Pancreas (tissue), 10 donors: Measurements from ENCODE around the gene SRPK2. TPM values are rescaled to one million over a fixed set of nuclear protein-coding genes. Genes with fewer than 3 reads are reported as not detected.
A peak's percentile ranks its signal among the peaks of the same experiment; 100 is the strongest.

ENCODE experiments used
- ATAC-seq, 4 donors: fragments of 200-7000 bp; cut with Tn5 transposase; one replicate each; pipeline versions ENCODE4 v1.8.0 to v1.9.1; 2020; ENCODE audit warnings: mild to moderate bottlenecking in 4 of 4, moderate library complexity in 4 of 4
- DNase-seq, 6 donors: peaks; one replicate each; pipeline ENCODE4 v3.0.0-alpha.2; 2020
- FAIRE-seq: peaks from 2 replicates; lab custom pipeline; 2012; peaks lifted over from hg19 to GRCh38; lab: Jason Lieb, UNC
- H3K27ac ChIP-seq, 4 donors: fragments of 200-600 bp; sonication (generic); 1 replicate in 3 of 4; 2 replicates in 1 of 4; pipeline versions ENCODE4 v1.5.0 to v1.8.0; 2020
- H3K27me3 ChIP-seq, 4 donors: fragments of 200-600 bp; one replicate each; pipeline ENCODE4 v1.8.0; 2021
- H3K36me3 ChIP-seq, 3 donors: fragments of 200-600 bp; sonication (generic) in 1 of 3; one replicate each; pipeline versions ENCODE4 v1.5.0 to v1.8.0; 2020 to 2021
- H3K4me1 ChIP-seq, 3 donors: fragments of 200-600 bp; one replicate each; pipeline ENCODE4 v1.8.0; 2021
- H3K4me3 ChIP-seq, 4 donors: fragments of 200-600 bp; sonication (generic) in 2 of 4; one replicate each; pipeline versions ENCODE4 v1.5.0 to v1.8.0; 2020 to 2021
- H3K9me3 ChIP-seq, 4 donors: fragments of 200-600 bp; one replicate each; pipeline ENCODE4 v1.8.0; 2021
- WGBS, 2 donors: extraction: QIAGEN DNeasy Blood & Tissue Kit; methylation state at CpG; one replicate each; pipeline ENCODE4 v1.1.7; 2013; 5-methylcytosine and 5-hydroxymethylcytosine counted together
- intact Hi-C, 3 donors: fragments of 100-400 bp; cut with DNase I; formaldehyde crosslinking; loops; one replicate each; pipeline versions ENCODE4 v1.11.1 to v1.14.2; 2022
- polyA plus RNA-seq, 2 donors: library from polyadenylated mRNA; stranded (reverse); fragments of 200-250 nt; gene quantifications; one replicate each; pipeline ENCODE4 v1.2.3, GENCODE V29; 2013
- total RNA-seq, 6 donors: library from RNA; stranded (reverse); fragmentation: NEBNext Ultra II Directional in 4 of 6; extraction: Animal tissue kit (Norgen Biotek cat#: 25700) in 4 of 6; gene quantifications; one replicate each; pipeline versions ENCODE4 v1.2.1 to v1.2.4, GENCODE V29; 2021 to 2023
- TF ChIP-seq, protein P1 (sequence below), 4 donors: fragments of 200-600 bp; sonication (generic) in 3 of 4; IDR thresholded peaks; one replicate each; pipeline versions ENCODE4 v1.5.0 to v1.8.0; 2021; ENCODE audit warnings: antibody characterized with exemption in 4 of 4
- donor health status: healthy with polysubstance abuse.
- donor health status: DM: no; HTN: no; CAD: no; lungs with moderate emphysema.
- donor health status: DM: no; HTN: no; CAD: no.
- donor health status: control.
- donor health status: control.
- donor health status: Bipolar disorder and iron deficiency.
- donor health status: DM: yes; HTN: yes; CAD: no.
- donor health status: DM: no; HTN: no; CAD: no.
- donor health status: DM: no; HTN: no; CAD: no.
- donor health status: DM: yes; HTN: yes; CAD: no.

The SRPK2 gene
- total and polyA plus RNA-seq, 8 donors: 6.5 to 27.4 (median 16.4) TPM

- WGBS, 2 donors: 79 to 83% methylated on average over 6 of the region's 6 CpGs
- TF ChIP-seq, protein P1, sequence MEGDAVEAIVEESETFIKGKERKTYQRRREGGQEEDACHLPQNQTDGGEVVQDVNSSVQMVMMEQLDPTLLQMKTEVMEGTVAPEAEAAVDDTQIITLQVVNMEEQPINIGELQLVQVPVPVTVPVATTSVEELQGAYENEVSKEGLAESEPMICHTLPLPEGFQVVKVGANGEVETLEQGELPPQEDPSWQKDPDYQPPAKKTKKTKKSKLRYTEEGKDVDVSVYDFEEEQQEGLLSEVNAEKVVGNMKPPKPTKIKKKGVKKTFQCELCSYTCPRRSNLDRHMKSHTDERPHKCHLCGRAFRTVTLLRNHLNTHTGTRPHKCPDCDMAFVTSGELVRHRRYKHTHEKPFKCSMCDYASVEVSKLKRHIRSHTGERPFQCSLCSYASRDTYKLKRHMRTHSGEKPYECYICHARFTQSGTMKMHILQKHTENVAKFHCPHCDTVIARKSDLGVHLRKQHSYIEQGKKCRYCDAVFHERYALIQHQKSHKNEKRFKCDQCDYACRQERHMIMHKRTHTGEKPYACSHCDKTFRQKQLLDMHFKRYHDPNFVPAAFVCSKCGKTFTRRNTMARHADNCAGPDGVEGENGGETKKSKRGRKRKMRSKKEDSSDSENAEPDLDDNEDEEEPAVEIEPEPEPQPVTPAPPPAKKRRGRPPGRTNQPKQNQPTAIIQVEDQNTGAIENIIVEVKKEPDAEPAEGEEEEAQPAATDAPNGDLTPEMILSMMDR (IDR thresholded peaks at IDR 0.05): no peak
- ATAC-seq (no peak), DNase-seq (no peak), FAIRE-seq (no peak)
- H3K36me3 ChIP-seq: peaks cover 0 to 56% (median 19%) of the 10 kb centered on the region in 3 donors
- intact Hi-C loops: no loop called here
- no peaks in the 10 kb centered on the region for H3K9me3 ChIP-seq
- no peak overlapping the region for H3K4me3 ChIP-seq
- no peaks in the 10 kb centered on the region for H3K4me1 ChIP-seq
- no peak overlapping the region for H3K27ac ChIP-seq
- no peaks in the 10 kb centered on the region for H3K27me3 ChIP-seq
Measured at GRCh38 chr7:105087981-105088380, 300.7 kb downstream of the SRPK2 start.

DNA sequence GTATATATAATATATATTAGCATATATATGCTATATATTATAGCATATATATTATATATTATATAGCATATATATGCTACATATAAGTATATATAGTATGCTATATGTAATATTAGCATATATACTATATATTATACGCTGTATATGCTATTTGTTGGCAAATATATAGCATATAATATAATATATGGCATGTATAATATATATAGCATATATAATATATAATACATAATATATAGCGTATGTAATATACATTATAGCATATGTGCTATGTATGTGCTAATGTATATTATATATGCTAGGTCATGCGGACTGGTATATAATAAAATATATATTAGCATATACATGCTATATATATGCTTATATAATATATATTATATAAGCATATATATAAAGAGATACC lies 301.9 kb downstream of the SRPK2 start:
- ATAC-seq (no peak), FAIRE-seq (peak; percentile 81), DNase-seq (no peak)
- Histone ChIP-seq H3K27ac (no peak overlapping the region), H3K9me3 (no peaks in the 10 kb centered on the region), H3K27me3 (no peaks in the 10 kb centered on the region), H3K4me1 (no peaks in the 10 kb centered on the region), H3K36me3 (peaks cover 3 to 50% (median 13%) of the 10 kb centered on the region in 3 donors), H3K4me3 (no peak overlapping the region)
- WGBS, 2 donors: 96 to 97% methylated on average over 3 of the region's 3 CpGs
- TF ChIP-seq, protein P1 (IDR thresholded peaks at IDR 0.05): no peak
- intact Hi-C loops: no loop called here

DNA sequence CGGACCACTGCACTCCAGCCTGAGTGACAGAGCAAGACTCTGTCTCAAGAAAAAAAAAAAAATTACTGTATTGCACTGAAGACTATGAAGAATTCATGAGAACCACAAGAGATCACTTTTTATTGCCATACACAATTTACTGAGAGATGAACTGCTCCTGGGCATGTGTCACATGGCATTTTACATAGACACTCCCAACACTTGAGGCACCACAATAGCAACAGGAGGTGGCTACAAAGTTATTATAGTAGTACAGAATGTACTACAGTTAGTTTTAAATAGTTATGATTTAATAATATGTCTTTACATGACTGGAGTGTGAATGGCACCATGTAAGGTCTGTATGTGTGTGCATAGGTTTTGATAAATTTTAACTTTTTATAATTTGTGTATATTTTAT lies 304.1 kb downstream of the SRPK2 start:
- no peak for FAIRE-seq
- TF ChIP-seq, protein P1 (IDR thresholded peaks at IDR 0.05): no peak
- H3K4me3 ChIP-seq: no peak overlapping the region
- H3K9me3 ChIP-seq: no peaks in the 10 kb centered on the region
- 100% methylated on average over 1 of the region's 1 CpG for WGBS, 2 donors
- H3K4me1 ChIP-seq: no peaks in the 10 kb centered on the region
- H3K27me3 ChIP-seq: no peaks in the 10 kb centered on the region
- ATAC-seq: no peak
- no peak for DNase-seq
- intact Hi-C loops: no loop called here
- H3K36me3 ChIP-seq: peaks cover 7 to 54% (median 13%) of the 10 kb centered on the region in 3 donors
- H3K27ac ChIP-seq: no peak overlapping the region

GRCh38 chr7:105079348-105079747 lies 309.4 kb downstream of the SRPK2 start:
- ATAC-seq: peak in 2 of 4 donors; percentile 24 to 45
- FAIRE-seq: no peak
- no peak for DNase-seq
- TF ChIP-seq, protein P1 (IDR thresholded peaks at IDR 0.05): no peak
- Histone ChIP-seq H3K36me3 (peaks cover 7 to 74% (median 12%) of the 10 kb centered on the region in 3 donors), H3K27ac (no peak overlapping the region), H3K4me3 (no peak overlapping the region), H3K4me1 (peaks cover 0 to 5% (median 2%) of the 10 kb centered on the region in 3 donors), H3K9me3 (no peaks in the 10 kb centered on the region), H3K27me3 (no peaks in the 10 kb centered on the region)
- intact Hi-C loops: no loop called here
- WGBS, 2 donors: 94 to 97% methylated on average over 6 of the region's 6 CpGs

DNA sequence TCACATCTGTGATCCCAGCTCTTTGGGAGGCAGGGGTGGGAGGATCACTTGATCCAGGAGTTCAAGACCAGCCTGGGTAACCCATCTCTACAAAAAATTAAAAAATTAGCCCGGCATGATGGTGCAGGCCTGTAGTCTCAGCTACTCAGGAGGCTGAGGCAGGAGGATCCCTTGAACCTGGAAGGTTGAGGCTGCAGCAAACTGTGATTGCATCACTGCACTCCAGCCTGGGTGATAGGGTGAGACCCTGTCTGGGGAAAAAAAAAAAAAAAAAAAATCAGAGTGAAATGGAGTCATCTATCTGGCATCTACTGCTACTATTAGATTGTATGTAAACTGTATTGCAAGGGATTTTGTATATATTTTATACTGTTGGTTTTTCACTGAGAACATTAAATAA lies 315.6 kb downstream of the SRPK2 start:
- DNase-seq (no peak), ATAC-seq (no peak), FAIRE-seq (no peak)
- 96 to 100% methylated on average over 1 of the region's 1 CpG for WGBS, 2 donors
- TF ChIP-seq, protein P1 (IDR thresholded peaks at IDR 0.05): no peak
- H3K36me3 ChIP-seq: peaks cover 4 to 46% (median 5%) of the 10 kb centered on the region in 3 donors
- H3K9me3 ChIP-seq: no peaks in the 10 kb centered on the region
- H3K27ac ChIP-seq: no peak overlapping the region
- intact Hi-C loops: no loop called here
- no peaks in the 10 kb centered on the region for H3K27me3 ChIP-seq
- peaks cover 0 to 5% (median 2%) of the 10 kb centered on the region in 3 donors for H3K4me1 ChIP-seq
- no peak overlapping the region for H3K4me3 ChIP-seq
